ENCODE results near the gene ARL6IP1.

DNA sequence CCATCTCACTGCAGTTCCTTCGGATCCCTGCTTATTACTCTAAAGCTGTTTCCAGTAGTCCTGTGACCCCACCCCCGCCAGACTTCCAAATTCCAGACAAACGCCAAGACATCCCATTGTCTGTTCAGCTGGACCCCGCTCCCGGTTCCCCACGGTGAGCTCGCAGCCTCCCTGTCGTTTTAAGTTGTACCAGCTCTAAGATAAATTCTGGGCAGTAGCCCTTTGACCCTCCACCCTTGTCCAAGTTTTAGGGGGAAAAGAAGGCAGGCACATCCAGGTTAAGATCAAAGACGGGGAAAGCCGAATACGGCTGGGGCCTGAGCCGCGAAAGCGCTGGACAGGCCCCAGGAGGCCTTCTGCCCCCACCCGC is 589 bp downstream of the ARL6IP1 start:
- TF ChIP-seq, protein P1, sequence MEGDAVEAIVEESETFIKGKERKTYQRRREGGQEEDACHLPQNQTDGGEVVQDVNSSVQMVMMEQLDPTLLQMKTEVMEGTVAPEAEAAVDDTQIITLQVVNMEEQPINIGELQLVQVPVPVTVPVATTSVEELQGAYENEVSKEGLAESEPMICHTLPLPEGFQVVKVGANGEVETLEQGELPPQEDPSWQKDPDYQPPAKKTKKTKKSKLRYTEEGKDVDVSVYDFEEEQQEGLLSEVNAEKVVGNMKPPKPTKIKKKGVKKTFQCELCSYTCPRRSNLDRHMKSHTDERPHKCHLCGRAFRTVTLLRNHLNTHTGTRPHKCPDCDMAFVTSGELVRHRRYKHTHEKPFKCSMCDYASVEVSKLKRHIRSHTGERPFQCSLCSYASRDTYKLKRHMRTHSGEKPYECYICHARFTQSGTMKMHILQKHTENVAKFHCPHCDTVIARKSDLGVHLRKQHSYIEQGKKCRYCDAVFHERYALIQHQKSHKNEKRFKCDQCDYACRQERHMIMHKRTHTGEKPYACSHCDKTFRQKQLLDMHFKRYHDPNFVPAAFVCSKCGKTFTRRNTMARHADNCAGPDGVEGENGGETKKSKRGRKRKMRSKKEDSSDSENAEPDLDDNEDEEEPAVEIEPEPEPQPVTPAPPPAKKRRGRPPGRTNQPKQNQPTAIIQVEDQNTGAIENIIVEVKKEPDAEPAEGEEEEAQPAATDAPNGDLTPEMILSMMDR (IDR thresholded peaks at IDR 0.05), result no peak
- TF ChIP-seq POLR2A (IDR thresholded peaks at IDR 0.05), result no peak
